ENCODE data around the gene MAPK8.

DNA sequence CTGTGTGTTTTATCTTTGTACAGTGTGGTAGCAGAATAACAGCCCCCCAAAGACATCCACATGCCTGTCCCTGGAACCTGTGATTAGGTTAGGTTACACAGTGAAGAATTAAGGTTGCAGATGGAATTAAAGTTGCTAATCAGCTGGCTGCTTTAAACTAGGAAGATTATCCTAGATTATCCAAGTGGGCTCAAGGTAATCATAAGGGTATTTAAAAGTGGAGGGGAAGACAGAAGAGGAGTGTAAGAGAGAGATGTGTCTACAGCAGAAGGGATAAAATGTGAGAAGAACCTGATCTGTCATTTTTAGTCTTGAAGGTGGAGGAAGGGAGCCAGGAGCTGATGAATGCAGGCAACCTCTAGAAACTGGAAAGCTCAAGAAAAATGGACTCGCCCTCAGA is 180.8 kb downstream of the MAPK8 start:
- TF ChIP-seq, protein P1, sequence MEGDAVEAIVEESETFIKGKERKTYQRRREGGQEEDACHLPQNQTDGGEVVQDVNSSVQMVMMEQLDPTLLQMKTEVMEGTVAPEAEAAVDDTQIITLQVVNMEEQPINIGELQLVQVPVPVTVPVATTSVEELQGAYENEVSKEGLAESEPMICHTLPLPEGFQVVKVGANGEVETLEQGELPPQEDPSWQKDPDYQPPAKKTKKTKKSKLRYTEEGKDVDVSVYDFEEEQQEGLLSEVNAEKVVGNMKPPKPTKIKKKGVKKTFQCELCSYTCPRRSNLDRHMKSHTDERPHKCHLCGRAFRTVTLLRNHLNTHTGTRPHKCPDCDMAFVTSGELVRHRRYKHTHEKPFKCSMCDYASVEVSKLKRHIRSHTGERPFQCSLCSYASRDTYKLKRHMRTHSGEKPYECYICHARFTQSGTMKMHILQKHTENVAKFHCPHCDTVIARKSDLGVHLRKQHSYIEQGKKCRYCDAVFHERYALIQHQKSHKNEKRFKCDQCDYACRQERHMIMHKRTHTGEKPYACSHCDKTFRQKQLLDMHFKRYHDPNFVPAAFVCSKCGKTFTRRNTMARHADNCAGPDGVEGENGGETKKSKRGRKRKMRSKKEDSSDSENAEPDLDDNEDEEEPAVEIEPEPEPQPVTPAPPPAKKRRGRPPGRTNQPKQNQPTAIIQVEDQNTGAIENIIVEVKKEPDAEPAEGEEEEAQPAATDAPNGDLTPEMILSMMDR (conservative IDR thresholded peaks at IDR 0.05; ENCODE audit: low read depth, low read length): no peak
- TF ChIP-seq CHD1 (IDR thresholded peaks at IDR 0.05; ENCODE audit: low read depth, low read length) (no peak), RFX5 (IDR thresholded peaks at IDR 0.05; ENCODE audit: low read depth, low read length) (no peak)

Measured in IMR-90 (cell line).